B cell (primary cell): ENCODE measurements around the gene DIABLO. TPM values are rescaled to one million over a fixed set of nuclear protein-coding genes. Genes with fewer than 3 reads are reported as not detected.

ENCODE experiments used
- ATAC-seq: fragments of 200-7000 bp; cut with Tn5 transposase; one replicate; pipeline ENCODE4 v1.10.0; 2021; ENCODE audit warnings: low read depth, mild to moderate bottlenecking, moderate number of reproducible peaks, moderate library complexity
- CTCF ChIA-PET: fragments of 350-600 bp; sonication (Branson Sonifier 250); formaldehyde crosslinking; loops from one replicate; lab custom pipeline; 2021; ENCODE audit warnings: antibody characterized with exemption, inconsistent platforms; lab: Charles Lee
- POLR2A ChIA-PET: fragments of 350-600 bp; sonication (Branson Sonifier 250); formaldehyde crosslinking; loops from one replicate; lab custom pipeline; 2021; ENCODE audit warnings: antibody characterized with exemption; lab: Charles Lee
- DNase-seq: peaks from one replicate; pipeline ENCODE4 v3.0.0; 2013
- H2AFZ ChIP-seq: 2 replicates; pipeline ENCODE4 v1.6.1; 2012; ENCODE audit warnings: mild to moderate bottlenecking, low read depth, low read length; ENCODE audit not compliant: insufficient read depth, poor library complexity, severe bottlenecking
- H3K27ac ChIP-seq, 2 donors: 1 replicate in 1 of 2; 2 replicates in 1 of 2; pipeline ENCODE4 v1.5.1; 2012 to 2013; ENCODE audit warnings: low read length in 2 of 2, mild to moderate bottlenecking in 2 of 2, moderate library complexity in 1 of 2
- H3K27me3 ChIP-seq, 4 experiments: fragments of 200-600 bp in 1 of 4; sonication (generic) in 1 of 4; replicated peaks in 1 of 4; 1 replicate in 2 of 4; 2 replicates in 2 of 4; pipeline versions ENCODE4 v1.6.1 to v1.7.0; 2013 to 2016; ENCODE audit warnings: low read length in 3 of 4, mild to moderate bottlenecking in 2 of 4, mixed read lengths in 1 of 4, moderate library complexity in 1 of 4; ENCODE audit not compliant: insufficient read depth in 4 of 4, control insufficient read depth in 3 of 4; ENCODE audit errors: control extremely low read depth in 1 of 4
- H3K36me3 ChIP-seq, 2 experiments: replicated peaks in 1 of 2; 1 replicate in 1 of 2; 2 replicates in 1 of 2; pipeline versions ENCODE4 v1.6.1 to v1.7.1; 2013; ENCODE audit warnings: low read length in 1 of 2; ENCODE audit not compliant: insufficient read depth in 2 of 2, control insufficient read depth in 1 of 2; ENCODE audit errors: control extremely low read depth in 1 of 2, extremely low read depth in 1 of 2
- H3K4me1 ChIP-seq, 2 donors: fragments of 200-600 bp in 1 of 2; sonication (generic) in 1 of 2; 1 replicate in 1 of 2; 2 replicates in 1 of 2; pipeline versions ENCODE4 v1.5.1 to v1.6.1; 2013 to 2017; ENCODE audit warnings: low read length in 2 of 2; ENCODE audit not compliant: control insufficient read depth in 2 of 2, insufficient read depth in 2 of 2
- H3K4me2 ChIP-seq: replicated peaks from 2 replicates; pipeline ENCODE3; 2012; ENCODE audit warnings: mild to moderate bottlenecking, low read depth, low read length; ENCODE audit not compliant: poor library complexity, severe bottlenecking
- H3K4me3 ChIP-seq, 5 experiments: fragments of 200-600 bp in 1 of 5; sonication (generic) in 1 of 5; 1 replicate in 3 of 5; 2 replicates in 2 of 5; pipeline versions ENCODE4 v1.5.1 to v1.7.0; 2011 to 2016; ENCODE audit warnings: low read length in 4 of 5, mild to moderate bottlenecking in 4 of 5, low read depth in 2 of 5, control low read depth in 1 of 5, moderate library complexity in 1 of 5; ENCODE audit not compliant: insufficient read depth in 1 of 5; ENCODE audit errors: control extremely low read depth in 1 of 5, extremely low read depth in 1 of 5
- H3K79me2 ChIP-seq: fragments of 200-600 bp; sonication (generic); one replicate; pipeline ENCODE4 v1.6.0; 2016; ENCODE audit warnings: low read length; ENCODE audit not compliant: control insufficient read depth, insufficient read depth
- H3K9ac ChIP-seq: fragments of 200-600 bp; sonication (generic); 2 replicates; pipeline ENCODE4 v1.6.1; 2017; ENCODE audit warnings: mild to moderate bottlenecking, low read length, moderate library complexity
- H3K9me3 ChIP-seq, 3 donors: one replicate each; pipeline versions ENCODE4 v1.6.1 to v1.7.1; 2013; ENCODE audit warnings: low read length in 2 of 3; ENCODE audit not compliant: control insufficient read depth in 2 of 3, insufficient read depth in 1 of 3; ENCODE audit errors: control extremely low read depth in 1 of 3
- H4K20me1 ChIP-seq: 2 replicates; pipeline ENCODE4 v1.6.0; 2012; ENCODE audit warnings: mild to moderate bottlenecking, low read length; ENCODE audit not compliant: insufficient read depth, control insufficient read depth, poor library complexity, severe bottlenecking
- H3K27ac Mint-ChIP-seq: one replicate; pipeline ENCODE4 v1.8.0; 2021; ENCODE audit warnings: mixed read lengths
- H3K27me3 Mint-ChIP-seq: one replicate; pipeline ENCODE4 v1.8.0; 2021; ENCODE audit warnings: mixed read lengths
- H3K4me1 Mint-ChIP-seq: one replicate; pipeline ENCODE4 v1.8.0; 2021; ENCODE audit warnings: mixed read lengths
- H3K4me3 Mint-ChIP-seq: one replicate; pipeline ENCODE4 v1.8.0; 2021; ENCODE audit warnings: mixed read lengths
- H3K9me3 Mint-ChIP-seq: one replicate; pipeline ENCODE4 v1.8.0; 2022; ENCODE audit warnings: mixed read lengths; ENCODE audit not compliant: insufficient read depth
- CTCF ChIP-seq: fragments of 200-600 bp; IDR thresholded peaks from one replicate; pipeline ENCODE4 v1.8.0; 2022; ENCODE audit warnings: antibody characterized with exemption, mild to moderate bottlenecking
- EZH2 ChIP-seq: IDR thresholded peaks from 2 replicates; pipeline ENCODE4 v1.6.1; 2012; ENCODE audit warnings: borderline replicate concordance, low read depth, mild to moderate bottlenecking, moderate library complexity, low read length; ENCODE audit not compliant: insufficient read depth, poor library complexity, severe bottlenecking
- WGBS: methylation state at CpG from one replicate; pipeline ENCODE4 v1.1.5; 2013; ENCODE audit warnings: missing lambda C conversion rate; ENCODE audit not compliant: insufficient coverage; 5-methylcytosine and 5-hydroxymethylcytosine counted together
- intact Hi-C: fragments of 100-400 bp; cut with micrococcal nuclease; formaldehyde crosslinking; loops from one replicate; pipeline ENCODE4 v1.10.0; 2022
- polyA plus RNA-seq: library from polyadenylated mRNA; depleted of rRNA; stranded (reverse); fragments of >200 nt; gene quantifications from 2 replicates; pipeline ENCODE4 v1.2.3, GENCODE V29; 2012
- total RNA-seq, 2 donors: library from RNA; stranded (reverse); fragments of 120-200 nt in 1 of 2; gene quantifications; 1 replicate in 1 of 2; 2 replicates in 1 of 2; pipeline versions ENCODE4 v1.2.3 to v1.2.4, GENCODE V29; 2013 to 2022

The DIABLO gene
- total and polyA plus RNA-seq, 2 donors (not counting 1 experiment from before 2014, with no cell fraction given), result 36.8 to 44.6 TPM

DNA sequence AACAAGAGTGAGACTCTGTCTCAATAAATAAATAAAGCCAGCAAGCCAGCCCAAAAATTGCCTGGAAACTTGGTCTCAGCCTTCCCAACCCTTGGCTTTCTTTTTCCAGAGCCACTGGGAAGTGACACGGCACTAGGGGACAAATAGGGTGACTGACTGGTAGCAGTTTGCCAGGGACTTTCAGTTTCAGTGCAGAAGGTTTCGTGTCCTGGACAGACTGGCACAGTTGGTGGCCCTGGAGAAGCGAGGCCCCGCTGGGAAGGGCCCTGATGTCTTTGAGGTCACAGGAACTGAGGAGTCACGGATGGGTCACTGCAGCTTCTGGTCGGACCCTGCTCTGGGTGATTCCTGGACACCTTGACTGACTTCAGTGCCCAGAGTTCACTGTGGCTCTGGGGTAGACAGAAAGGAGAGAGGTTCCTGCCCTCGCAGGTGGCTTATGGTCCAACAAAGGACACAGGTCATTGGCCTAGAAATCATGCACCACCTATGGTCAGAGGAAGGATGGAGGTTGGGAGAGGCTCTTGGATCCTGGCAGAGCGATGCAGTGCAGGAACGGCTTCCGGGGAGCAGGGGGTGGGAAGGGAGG lies 40.3 kb downstream of the DIABLO start:
- Histone ChIP-seq H3K4me3 (no peak overlapping the region), H3K4me2 (no peak overlapping the region), H3K36me3 (no peaks in the 10 kb centered on the region), H2AFZ (no peak overlapping the region), H4K20me1 (no peaks in the 10 kb centered on the region), H3K27me3 (peaks cover 0 to 3% (median 0%) of the 10 kb centered on the region in 4 experiments), H3K27ac (no peak overlapping the region), H3K4me1 (peaks cover 15 to 22% of the 10 kb centered on the region in 2 donors), H3K79me2 (no peaks in the 10 kb centered on the region), H3K9me3 (peaks cover 0 to 6% (median 0%) of the 10 kb centered on the region in 3 donors), H3K9ac (no peak overlapping the region)
- ChIA-PET POLR2A (no interaction called here), CTCF (no interaction called here)
- Mint-ChIP-seq H3K27me3 (peaks cover under 1% of the 10 kb centered on the region), H3K4me3 (no peak overlapping the region), H3K9me3 (no peaks in the 10 kb centered on the region), H3K27ac (no peak overlapping the region), H3K4me1 (peaks cover 18% of the 10 kb centered on the region)
- intact Hi-C loops, result no loop called here
- WGBS, result 87% methylated on average over 7 of the region's 10 CpGs
- DNase-seq (no peak), ATAC-seq (no peak)
- no peak for TF ChIP-seq CTCF
- TF ChIP-seq EZH2, result no peak

GRCh38 chr12:122185079-122185478 lies 40.8 kb downstream of the DIABLO start:
- WGBS, result 94% methylated on average over 3 of the region's 7 CpGs
- Histone ChIP-seq H3K27ac (no peak overlapping the region), H3K9ac (no peak overlapping the region), H3K4me3 (no peak overlapping the region), H3K79me2 (no peaks in the 10 kb centered on the region), H2AFZ (peak overlapping the region; percentile 34), H3K9me3 (peaks cover 0 to 6% (median 0%) of the 10 kb centered on the region in 3 donors), H3K4me1 (peaks cover 15 to 22% of the 10 kb centered on the region in 2 donors), H3K36me3 (no peaks in the 10 kb centered on the region), H3K4me2 (no peak overlapping the region), H3K27me3 (peaks cover 0 to 3% (median 0%) of the 10 kb centered on the region in 4 experiments), H4K20me1 (no peaks in the 10 kb centered on the region)
- no peak for TF ChIP-seq CTCF
- TF ChIP-seq EZH2, result no peak
- intact Hi-C loops, result no loop called here
- no peaks in the 10 kb centered on the region for H3K9me3 Mint-ChIP-seq
- H3K27me3 Mint-ChIP-seq, result peaks cover 4% of the 10 kb centered on the region
- no peak overlapping the region for H3K4me3 Mint-ChIP-seq
- DNase-seq, result no peak
- H3K27ac Mint-ChIP-seq, result peak overlapping the region; percentile 72
- CTCF ChIA-PET, result no interaction called here
- POLR2A ChIA-PET, result no interaction called here
- peaks cover 18% of the 10 kb centered on the region for H3K4me1 Mint-ChIP-seq
- no peak for ATAC-seq
